ENCODE data around the gene TNNC1.

The TNNC1 gene

GRCh38 chr3:52432225-52432624 lies 21.6 kb downstream of the TNNC1 start:
- no peak for DNase-seq (ENCODE audit: low read depth in 4 of 4, low spot score in 1 of 4)

GRCh38 chr3:52431459-52432223 lies 22.2 kb downstream of the TNNC1 start:
- no peak for DNase-seq (ENCODE audit: low read depth in 4 of 4, low spot score in 1 of 4)

DNA sequence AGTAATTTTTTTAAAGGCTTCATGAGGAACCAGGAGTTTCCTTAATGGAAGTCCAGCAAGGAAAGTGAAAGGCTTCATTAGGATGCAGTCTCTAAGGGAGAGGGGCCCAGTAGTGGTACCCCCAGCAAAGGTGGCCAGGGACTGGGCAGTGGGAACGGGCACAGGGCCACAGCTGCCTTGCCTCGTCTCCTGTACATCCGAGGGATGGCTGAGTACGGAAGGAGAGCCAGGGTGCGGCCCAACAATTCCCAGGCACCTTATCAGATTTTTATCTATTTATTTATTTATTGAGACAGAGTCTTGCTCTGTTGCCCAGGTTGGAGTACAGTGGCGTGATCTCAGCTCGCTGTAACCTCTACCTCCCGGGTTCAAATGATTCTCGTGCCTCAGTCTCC lies 23.4 kb downstream of the TNNC1 start:
- DNase-seq (ENCODE audit: low read depth in 4 of 4, low spot score in 1 of 4): no peak

- DNase-seq (ENCODE audit: low read depth in 4 of 4, low spot score in 1 of 4): no peak
These were observed 23.9 kb downstream of the TNNC1 start for GRCh38 chr3:52429779-52430415.

- DNase-seq (ENCODE audit: low read depth in 4 of 4, low spot score in 1 of 4): no peak
These were observed 24.8 kb downstream of the TNNC1 start for GRCh38 chr3:52429031-52429430.

DNA sequence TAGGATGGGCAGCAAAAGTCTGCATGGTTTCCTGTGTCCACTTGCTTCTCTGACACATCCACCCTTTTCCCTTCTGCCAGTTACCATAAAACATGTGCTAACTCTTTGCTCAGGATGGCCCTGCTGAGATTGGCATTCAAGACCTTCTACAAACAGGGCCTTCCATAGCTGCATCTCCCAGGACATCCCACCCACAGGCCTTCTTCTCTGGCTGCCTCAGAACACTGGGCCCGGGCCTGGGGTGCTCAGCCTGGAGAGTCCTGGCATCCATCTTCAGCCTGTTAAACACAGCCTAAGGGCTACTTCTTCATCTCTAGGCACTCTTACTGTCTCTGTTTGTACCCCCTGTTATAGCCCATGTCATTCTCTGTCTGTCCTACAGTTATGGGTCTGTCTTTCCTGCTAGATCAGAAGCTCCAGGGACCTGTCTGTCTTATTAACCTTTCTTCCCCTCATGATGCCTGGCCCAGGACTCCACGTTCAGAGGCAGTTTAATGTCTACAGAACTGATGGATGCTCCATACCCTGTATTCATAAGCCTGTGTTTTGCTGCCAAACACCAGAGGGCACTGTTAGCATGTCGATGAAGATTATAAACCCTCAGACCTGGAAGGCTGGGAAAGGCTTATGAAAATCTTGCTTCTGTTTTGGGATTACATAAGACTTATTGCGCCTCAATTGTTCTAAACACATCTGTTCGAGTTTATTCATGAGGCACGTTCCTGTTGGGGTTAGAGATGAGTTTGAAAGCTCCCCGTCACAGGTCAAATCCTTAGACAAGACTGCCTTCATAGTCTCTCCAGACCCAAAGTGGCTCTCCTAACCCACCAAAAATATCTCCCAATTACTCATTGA lies 25.5 kb downstream of the TNNC1 start:
- DNase-seq (ENCODE audit: low read depth in 4 of 4, low spot score in 1 of 4): no peak

DNA sequence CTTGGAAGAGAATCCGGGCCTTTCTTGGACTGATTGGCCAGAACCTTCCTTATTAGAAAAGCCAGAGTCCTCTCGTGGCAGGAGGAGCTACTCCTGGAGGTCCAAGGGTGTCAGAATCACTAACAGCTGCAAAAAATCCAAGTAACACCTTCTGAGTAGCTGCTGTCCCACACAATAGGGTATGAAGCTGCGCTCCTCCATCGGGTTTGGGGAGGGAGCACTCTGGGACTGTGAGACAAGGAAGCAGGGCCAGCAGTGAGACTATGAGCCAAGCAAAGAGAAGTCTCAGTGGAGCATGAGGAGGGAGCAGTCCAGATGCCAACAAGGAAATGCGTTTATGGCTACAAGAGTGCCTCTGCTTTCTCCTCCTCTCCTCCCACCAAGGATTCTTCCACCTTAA lies 30.7 kb downstream of the TNNC1 start:
- no peak for DNase-seq (ENCODE audit: low read depth in 4 of 4, low spot score in 1 of 4)

DNA sequence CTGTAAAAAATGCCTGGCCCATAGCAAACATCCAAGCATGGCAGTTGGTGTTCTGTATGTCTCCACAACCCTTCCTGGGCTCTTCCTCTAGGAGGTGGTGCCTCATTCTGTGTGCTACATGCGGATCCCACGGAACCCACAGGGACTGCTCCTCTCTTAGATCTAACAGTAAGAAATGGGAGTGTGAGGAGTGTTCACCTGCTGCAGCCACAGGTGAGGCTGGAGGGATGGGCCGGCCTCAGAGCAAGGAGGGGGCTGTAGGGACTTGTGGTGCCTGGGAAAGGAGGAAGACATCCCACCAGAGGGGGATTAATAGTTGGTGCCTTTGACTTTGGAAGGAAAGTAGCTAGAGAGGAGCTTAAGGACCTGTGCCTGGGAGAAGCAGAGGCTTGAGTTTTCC lies 31.2 kb downstream of the TNNC1 start:
- no peak for DNase-seq (ENCODE audit: low read depth in 4 of 4, low spot score in 1 of 4)

- no peak for DNase-seq (ENCODE audit: low read depth in 4 of 4, low spot score in 1 of 4)
These were observed 33.5 kb downstream of the TNNC1 start for GRCh38 chr3:52420388-52420787.

GRCh38 chr3:52415800-52416199 lies 38.0 kb downstream of the TNNC1 start:
- no peak for DNase-seq (ENCODE audit: low read depth in 4 of 4, low spot score in 1 of 4)

- DNase-seq (ENCODE audit: low read depth in 4 of 4, low spot score in 1 of 4): no peak
These were observed 45.4 kb downstream of the TNNC1 start for GRCh38 chr3:52408466-52408865.

- no peak for DNase-seq (ENCODE audit: low read depth in 4 of 4, low spot score in 1 of 4)
These were observed 46.1 kb downstream of the TNNC1 start for GRCh38 chr3:52407779-52408178.

GRCh38 chr3:52406791-52407510 lies 46.9 kb downstream of the TNNC1 start:
- no peak for DNase-seq (ENCODE audit: low read depth in 4 of 4, low spot score in 1 of 4)

GRCh38 chr3:52406231-52406661 lies 47.6 kb downstream of the TNNC1 start:
- no peak for DNase-seq (ENCODE audit: low read depth in 4 of 4, low spot score in 1 of 4)

- DNase-seq (ENCODE audit: low read depth in 4 of 4, low spot score in 1 of 4): no peak
These were observed 48.2 kb downstream of the TNNC1 start for GRCh38 chr3:52405601-52406110.

DNA sequence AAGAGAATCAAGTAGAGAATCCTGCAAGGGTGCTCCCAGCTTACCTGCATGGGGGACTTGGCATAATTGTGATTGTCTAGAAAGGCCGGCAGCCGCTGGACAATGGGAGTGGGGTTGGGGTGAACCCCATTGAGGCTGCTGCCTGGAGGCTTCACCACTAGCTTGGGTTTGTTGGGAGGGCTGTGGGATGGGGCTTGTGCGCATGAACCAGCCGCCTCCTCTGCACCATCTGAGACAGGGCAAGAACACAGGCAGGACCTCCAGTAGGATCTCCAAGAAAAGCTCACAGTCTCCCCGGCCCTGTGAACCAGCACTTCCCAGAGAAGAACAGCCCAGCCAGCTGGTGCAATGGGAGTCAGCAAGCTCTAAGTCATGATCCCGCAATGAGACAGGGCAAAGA lies 48.8 kb downstream of the TNNC1 start:
- no peak for DNase-seq (ENCODE audit: low read depth in 4 of 4, low spot score in 1 of 4)

- DNase-seq (ENCODE audit: low read depth in 4 of 4, low spot score in 1 of 4): no peak
These were observed 49.5 kb downstream of the TNNC1 start for GRCh38 chr3:52404391-52404790.

GRCh38 chr3:52403955-52404354 lies 49.9 kb downstream of the TNNC1 start:
- DNase-seq (ENCODE audit: low read depth in 4 of 4, low spot score in 1 of 4): no peak

DNA sequence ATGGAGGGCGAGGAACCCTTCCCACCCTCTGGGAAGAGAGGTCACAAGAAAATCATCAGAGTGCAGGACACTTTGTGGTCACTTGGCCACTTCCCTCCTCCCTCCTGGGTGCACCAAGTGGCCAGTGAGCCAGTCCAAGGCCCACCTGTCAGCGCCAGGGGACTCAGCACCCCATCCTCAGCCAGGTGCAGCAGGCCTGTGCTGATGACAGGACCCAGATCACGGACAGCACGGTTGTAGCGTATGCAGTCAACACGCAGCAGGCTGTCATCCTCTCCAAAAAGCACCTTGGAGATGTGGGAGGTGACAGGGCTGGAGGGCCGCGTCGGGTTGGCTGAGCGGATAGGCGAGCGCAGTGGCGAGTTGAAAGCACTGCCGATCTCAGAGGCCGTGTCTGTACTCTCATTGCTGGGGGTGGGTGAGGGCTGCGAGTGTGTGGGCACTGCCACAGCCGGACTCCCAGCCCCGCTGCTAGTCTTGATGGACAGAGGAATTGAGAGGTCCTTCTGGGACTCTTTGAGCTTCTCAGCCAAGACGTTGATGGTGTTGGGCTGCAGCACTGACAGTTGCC lies 50.5 kb downstream of the TNNC1 start:
- DNase-seq (ENCODE audit: low read depth in 4 of 4, low spot score in 1 of 4): no peak

DNA sequence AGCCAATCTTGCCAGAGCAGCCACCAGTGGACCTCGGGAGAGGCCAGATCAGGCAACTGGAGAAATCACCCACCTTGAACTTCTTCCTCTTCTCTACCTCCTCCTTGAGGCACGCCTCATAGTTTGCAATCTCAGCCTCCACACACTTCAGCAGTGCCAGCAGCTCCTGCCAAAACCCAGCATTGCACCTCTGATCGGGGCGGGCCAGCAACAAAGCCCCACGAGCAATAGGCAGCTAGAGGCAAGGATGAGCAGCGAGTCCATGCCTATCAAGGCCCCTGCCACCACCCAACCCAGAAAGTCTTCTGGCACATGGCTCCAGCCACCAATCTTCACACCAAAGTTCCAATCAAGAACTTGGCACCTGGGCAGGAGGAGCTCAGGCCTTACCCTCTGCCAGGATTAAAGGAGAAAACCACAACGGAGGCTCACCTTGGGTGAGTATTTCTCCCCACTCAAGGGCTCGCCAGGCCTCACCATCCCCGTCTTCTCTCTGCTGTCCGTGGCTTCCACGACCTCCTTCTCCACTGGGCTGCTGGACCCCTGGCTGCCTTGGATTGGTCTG lies 51.1 kb downstream of the TNNC1 start:
- DNase-seq (ENCODE audit: low read depth in 4 of 4, low spot score in 1 of 4): no peak

Data from stimulated activated CD4-positive, alpha-beta T cell treated with anti-CD3 and anti-CD28 coated beads, Interleukin-1b, Interleukin-23, amount 100 ng/mL, for 24 hours (primary cell).